ENCODE measurements around the gene A1BG.

GRCh38 chr19:58317476-58318072, 35.7 kb downstream of the A1BG start:
- TF ChIP-seq, protein P1, sequence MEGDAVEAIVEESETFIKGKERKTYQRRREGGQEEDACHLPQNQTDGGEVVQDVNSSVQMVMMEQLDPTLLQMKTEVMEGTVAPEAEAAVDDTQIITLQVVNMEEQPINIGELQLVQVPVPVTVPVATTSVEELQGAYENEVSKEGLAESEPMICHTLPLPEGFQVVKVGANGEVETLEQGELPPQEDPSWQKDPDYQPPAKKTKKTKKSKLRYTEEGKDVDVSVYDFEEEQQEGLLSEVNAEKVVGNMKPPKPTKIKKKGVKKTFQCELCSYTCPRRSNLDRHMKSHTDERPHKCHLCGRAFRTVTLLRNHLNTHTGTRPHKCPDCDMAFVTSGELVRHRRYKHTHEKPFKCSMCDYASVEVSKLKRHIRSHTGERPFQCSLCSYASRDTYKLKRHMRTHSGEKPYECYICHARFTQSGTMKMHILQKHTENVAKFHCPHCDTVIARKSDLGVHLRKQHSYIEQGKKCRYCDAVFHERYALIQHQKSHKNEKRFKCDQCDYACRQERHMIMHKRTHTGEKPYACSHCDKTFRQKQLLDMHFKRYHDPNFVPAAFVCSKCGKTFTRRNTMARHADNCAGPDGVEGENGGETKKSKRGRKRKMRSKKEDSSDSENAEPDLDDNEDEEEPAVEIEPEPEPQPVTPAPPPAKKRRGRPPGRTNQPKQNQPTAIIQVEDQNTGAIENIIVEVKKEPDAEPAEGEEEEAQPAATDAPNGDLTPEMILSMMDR (conservative IDR thresholded peaks at IDR 0.05; ENCODE audit: low read length) = no peak
- no peak for TF ChIP-seq EZH2phosphoT487 (IDR thresholded peaks at IDR 0.05; ENCODE audit: borderline replicate concordance)

Data from Loucy (cell line).